HepG2 (cell line): ENCODE results near the gene BRPF1.

ENCODE experiments used
- ATF6 ChIP-seq: sonication (generic); formaldehyde crosslinking; conservative IDR thresholded peaks from 2 replicates; pipeline ENCODE4 v1.4.0; 2020; ENCODE audit warnings: missing genetic modification reagents
- CHD2 ChIP-seq: IDR thresholded peaks from 2 replicates; pipeline ENCODE4 v1.6.1; 2011; ENCODE audit warnings: low read depth, low read length, improper control_type of control experiment
- CREB1 ChIP-seq, 2 experiments: fragments of 450-650 bp in 1 of 2; IDR thresholded peaks; 2 replicates each; pipeline ENCODE4 v1.6.1; 2016 to 2017; ENCODE audit warnings: control low read depth in 1 of 2, mild to moderate bottlenecking in 1 of 2, missing compliant biosample characterization in 1 of 2, missing genetic modification characterization in 1 of 2
- ELF4 ChIP-seq: sonication (generic); formaldehyde crosslinking; IDR thresholded peaks from 2 replicates; pipeline ENCODE4 v1.5.0; 2020; ENCODE audit warnings: missing genetic modification reagents, mild to moderate bottlenecking, moderate library complexity, borderline replicate concordance
- HMG20B ChIP-seq: conservative IDR thresholded peaks from 2 replicates; pipeline ENCODE4 v1.6.1; 2016; ENCODE audit warnings: missing genetic modification reagents, missing compliant biosample characterization
- NFYB ChIP-seq: sonication (generic); formaldehyde crosslinking; IDR thresholded peaks from 2 replicates; pipeline ENCODE4 v1.4.0; 2020; ENCODE audit warnings: missing genetic modification reagents
- RBAK ChIP-seq: sonication (generic); formaldehyde crosslinking; IDR thresholded peaks from 2 replicates; pipeline ENCODE4 v1.5.1; 2020; ENCODE audit warnings: mild to moderate bottlenecking, missing genetic modification reagents
- SAP130 ChIP-seq: IDR thresholded peaks from 2 replicates; pipeline ENCODE4 v1.6.1; 2016; ENCODE audit warnings: low read depth
- SRSF9 ChIP-seq: fragments of 200-400 bp; formaldehyde crosslinking; IDR thresholded peaks from 2 replicates; pipeline ENCODE4 v1.6.1; 2018; ENCODE audit warnings: borderline replicate concordance, mild to moderate bottlenecking, low read depth, low read length; ENCODE audit not compliant: insufficient read depth, poor library complexity, severe bottlenecking
- ZNF737 ChIP-seq: sonication (generic); formaldehyde crosslinking; IDR thresholded peaks from 2 replicates; pipeline ENCODE4 v1.5.0; 2020; ENCODE audit warnings: missing genetic modification reagents, mild to moderate bottlenecking, borderline replicate concordance
- ZNF784 ChIP-seq: sonication (generic); formaldehyde crosslinking; IDR thresholded peaks from 2 replicates; pipeline ENCODE4 v1.5.1; 2020; ENCODE audit warnings: missing genetic modification reagents, mild to moderate bottlenecking, borderline replicate concordance
- TF ChIP-seq, protein P1 (sequence below), 2 experiments: IDR thresholded peaks; 2 replicates each; pipeline ENCODE4 v1.6.1; 2011 to 2012; ENCODE audit warnings: low read length in 2 of 2, borderline replicate concordance in 1 of 2, low read depth in 1 of 2, mild to moderate bottlenecking in 1 of 2, moderate library complexity in 1 of 2

- TF ChIP-seq ELF4 (CRISPR knock-in tag) (no peak), NFYB (no peak), HMG20B (no peak), ZNF737 (CRISPR knock-in tag) (no peak), CHD2 (no peak), SRSF9 (no peak), RBAK (CRISPR knock-in tag) (no peak), ATF6 (no peak), SAP130 (CRISPR knock-in tag) (no peak), CREB1 (IDR thresholded peaks at IDR 0.05) (no peak), CREB1 (CRISPR knock-in tag; IDR thresholded peaks at IDR 0.05) (no peak), ZNF784 (CRISPR knock-in tag) (no peak)
- TF ChIP-seq, protein P1, sequence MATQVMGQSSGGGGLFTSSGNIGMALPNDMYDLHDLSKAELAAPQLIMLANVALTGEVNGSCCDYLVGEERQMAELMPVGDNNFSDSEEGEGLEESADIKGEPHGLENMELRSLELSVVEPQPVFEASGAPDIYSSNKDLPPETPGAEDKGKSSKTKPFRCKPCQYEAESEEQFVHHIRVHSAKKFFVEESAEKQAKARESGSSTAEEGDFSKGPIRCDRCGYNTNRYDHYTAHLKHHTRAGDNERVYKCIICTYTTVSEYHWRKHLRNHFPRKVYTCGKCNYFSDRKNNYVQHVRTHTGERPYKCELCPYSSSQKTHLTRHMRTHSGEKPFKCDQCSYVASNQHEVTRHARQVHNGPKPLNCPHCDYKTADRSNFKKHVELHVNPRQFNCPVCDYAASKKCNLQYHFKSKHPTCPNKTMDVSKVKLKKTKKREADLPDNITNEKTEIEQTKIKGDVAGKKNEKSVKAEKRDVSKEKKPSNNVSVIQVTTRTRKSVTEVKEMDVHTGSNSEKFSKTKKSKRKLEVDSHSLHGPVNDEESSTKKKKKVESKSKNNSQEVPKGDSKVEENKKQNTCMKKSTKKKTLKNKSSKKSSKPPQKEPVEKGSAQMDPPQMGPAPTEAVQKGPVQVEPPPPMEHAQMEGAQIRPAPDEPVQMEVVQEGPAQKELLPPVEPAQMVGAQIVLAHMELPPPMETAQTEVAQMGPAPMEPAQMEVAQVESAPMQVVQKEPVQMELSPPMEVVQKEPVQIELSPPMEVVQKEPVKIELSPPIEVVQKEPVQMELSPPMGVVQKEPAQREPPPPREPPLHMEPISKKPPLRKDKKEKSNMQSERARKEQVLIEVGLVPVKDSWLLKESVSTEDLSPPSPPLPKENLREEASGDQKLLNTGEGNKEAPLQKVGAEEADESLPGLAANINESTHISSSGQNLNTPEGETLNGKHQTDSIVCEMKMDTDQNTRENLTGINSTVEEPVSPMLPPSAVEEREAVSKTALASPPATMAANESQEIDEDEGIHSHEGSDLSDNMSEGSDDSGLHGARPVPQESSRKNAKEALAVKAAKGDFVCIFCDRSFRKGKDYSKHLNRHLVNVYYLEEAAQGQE (IDR thresholded peaks at IDR 0.05; ENCODE audit: borderline replicate concordance in 1 of 2, low read depth in 1 of 2, low read length in 2 of 2), result no peak
Measured at GRCh38 chr3:9732080-9732739, 675 bp downstream of the BRPF1 start.
